Measurements from ENCODE around the gene LHX6.

The LHX6 gene

DNA sequence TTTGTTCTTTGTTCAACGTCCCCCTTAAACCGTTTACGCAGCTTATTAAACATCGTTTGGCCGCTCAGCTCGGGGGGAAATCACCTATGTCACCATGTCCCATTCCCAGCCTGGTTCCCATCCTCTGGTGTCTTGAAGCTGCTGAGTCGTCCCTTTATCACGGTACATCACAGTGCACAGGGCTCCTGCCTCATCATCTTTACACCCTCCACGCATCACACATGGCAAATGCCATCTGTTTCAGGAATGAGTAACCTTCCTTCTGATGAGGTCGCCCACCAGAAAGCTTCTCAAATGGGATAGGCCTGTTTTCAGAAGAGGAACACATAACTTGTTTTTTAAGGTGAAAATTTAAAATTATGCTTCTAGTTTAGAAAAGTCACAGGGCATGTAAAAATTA lies 7.9 kb upstream of the LHX6 start:
- in situ Hi-C loops (cut with MboI; ENCODE audit: low sequenced_read_pairs), result no loop called here

GRCh38 chr9:122234022-122234748 lies 5.4 kb upstream of the LHX6 start:
- in situ Hi-C loops (cut with MboI; ENCODE audit: low sequenced_read_pairs), result no loop called here

GRCh38 chr9:122232796-122233306 lies 4.1 kb upstream of the LHX6 start:
- in situ Hi-C loops (cut with MboI; ENCODE audit: low sequenced_read_pairs), result no loop called here

DNA sequence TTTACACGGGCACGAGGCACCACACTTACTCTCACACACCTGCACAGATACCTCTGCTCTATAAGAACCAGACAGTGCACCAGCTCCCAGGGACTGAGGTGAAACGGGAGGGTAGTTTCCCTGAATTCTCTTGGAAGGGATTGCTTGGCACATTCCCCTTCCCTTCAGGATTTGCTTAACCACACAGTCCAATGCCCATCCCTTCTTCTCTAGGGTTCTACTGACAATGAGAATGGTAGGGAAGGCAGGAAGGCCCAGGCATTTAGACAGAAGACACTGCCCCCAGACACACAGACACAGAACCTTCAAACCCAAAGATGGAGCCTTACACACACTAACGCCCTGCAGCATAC lies 704 bp upstream of the LHX6 start:
- in situ Hi-C loops (cut with MboI; ENCODE audit: low sequenced_read_pairs), result no loop called here

- in situ Hi-C loops (cut with MboI; ENCODE audit: low sequenced_read_pairs), result no loop called here
These were observed 578 bp downstream of the LHX6 start for GRCh38 chr9:122228191-122228567.

- in situ Hi-C loops (cut with MboI; ENCODE audit: low sequenced_read_pairs), result no loop called here
These were observed 1.2 kb downstream of the LHX6 start for GRCh38 chr9:122227575-122227900.

GRCh38 chr9:122226758-122227574 lies 1.8 kb downstream of the LHX6 start:
- in situ Hi-C loops (cut with MboI; ENCODE audit: low sequenced_read_pairs), result no loop called here

- in situ Hi-C loops (cut with MboI; ENCODE audit: low sequenced_read_pairs), result no loop called here
These were observed 2.5 kb downstream of the LHX6 start for GRCh38 chr9:122226142-122226757.

GRCh38 chr9:122225312-122226141 lies 3.2 kb downstream of the LHX6 start:
- in situ Hi-C loops (cut with MboI; ENCODE audit: low sequenced_read_pairs), result no loop called here

- in situ Hi-C loops (cut with MboI; ENCODE audit: low sequenced_read_pairs), result no loop called here
These were observed 5.3 kb downstream of the LHX6 start for GRCh38 chr9:122223435-122223834.

DNA sequence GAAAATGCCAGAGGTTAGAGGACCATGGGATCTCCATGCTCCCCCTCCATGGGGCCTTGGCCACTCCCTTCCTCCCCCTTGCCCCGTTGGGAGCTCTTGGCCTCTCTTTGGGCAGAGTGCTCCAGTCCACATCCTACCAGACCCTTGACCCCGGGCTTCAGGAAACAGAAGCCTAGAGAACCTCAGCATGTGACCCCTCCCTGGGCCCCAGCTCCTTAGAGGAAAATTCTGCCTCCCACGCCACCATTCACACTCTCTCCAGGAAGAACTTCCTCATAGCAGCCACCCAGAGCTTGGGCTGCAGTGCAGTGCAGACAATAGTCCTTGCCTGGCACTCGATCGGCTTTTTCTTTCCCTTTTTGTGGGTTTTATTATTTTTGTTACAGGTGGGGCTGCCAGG lies 6.0 kb downstream of the LHX6 start:
- in situ Hi-C loops (cut with MboI; ENCODE audit: low sequenced_read_pairs), result no loop called here

- in situ Hi-C loops (cut with MboI; ENCODE audit: low sequenced_read_pairs), result no loop called here
These were observed 7.5 kb downstream of the LHX6 start for GRCh38 chr9:122221183-122221811.

DNA sequence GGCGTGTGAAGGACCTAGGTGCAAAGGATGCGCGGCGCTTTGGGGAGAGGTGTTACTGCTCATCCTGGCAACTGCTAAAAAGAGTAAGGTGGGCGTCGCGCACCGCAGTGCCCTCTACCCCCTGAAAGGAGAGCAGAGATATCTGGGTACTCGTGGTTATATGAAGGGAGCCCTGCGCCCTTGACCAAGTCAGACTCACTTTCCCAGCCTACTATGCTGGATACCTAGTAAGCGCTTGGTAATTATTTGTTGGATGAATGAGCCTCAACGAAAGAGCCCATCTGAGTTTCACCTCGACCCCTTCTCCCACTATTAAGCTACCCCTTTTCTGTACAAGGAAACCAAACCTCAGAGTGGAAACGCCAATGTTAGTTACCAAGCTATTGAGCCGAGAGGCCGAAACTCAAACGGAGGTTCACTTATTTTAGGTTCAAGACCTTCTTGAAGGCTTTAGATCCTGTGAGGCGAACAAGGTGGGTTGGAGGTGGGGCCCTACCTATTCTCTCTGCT lies 8.0 kb downstream of the LHX6 start:
- in situ Hi-C loops (cut with MboI; ENCODE audit: low sequenced_read_pairs), result no loop called here

DNA sequence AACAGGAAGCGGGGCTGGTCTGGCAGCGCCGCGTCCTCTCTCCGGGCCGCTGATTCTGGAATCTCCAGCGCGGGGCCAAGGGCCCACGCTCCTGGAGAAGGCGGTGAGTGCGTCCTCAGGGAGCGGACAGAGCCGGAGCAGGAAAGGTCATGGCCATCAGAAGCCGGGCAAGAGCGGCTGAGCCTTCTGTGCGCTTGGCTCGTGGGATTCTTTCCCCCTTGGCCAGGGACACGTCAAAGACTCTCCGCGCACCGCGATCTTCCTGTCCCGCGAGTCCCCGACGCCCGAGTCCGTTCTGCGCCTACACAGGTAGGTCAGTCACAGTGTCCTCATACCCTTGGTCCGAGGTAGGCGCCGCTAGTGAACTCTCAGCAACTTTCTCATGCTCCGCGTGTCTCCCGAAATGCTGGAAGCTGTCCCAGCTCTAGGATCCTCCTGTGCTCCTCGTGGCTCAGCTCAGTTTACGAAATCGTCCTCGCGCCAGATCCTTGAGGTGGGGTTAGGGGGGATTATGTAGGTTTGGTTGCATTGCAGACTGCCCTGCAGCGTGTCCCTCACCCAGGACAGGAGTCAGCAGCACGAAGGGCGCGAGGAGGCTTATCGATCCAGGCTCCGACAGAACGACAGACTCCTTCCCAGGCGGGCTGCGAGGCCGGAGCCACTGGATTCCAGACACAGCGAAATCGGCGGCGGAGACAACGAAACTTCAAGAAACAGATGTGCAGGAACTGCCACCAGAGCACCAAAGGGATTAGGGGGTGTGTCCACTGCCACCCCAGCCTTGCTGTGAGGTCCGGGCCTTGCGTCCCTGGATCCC lies 8.7 kb downstream of the LHX6 start:
- in situ Hi-C loops (cut with MboI; ENCODE audit: low sequenced_read_pairs), result no loop called here

GRCh38 chr9:122218935-122219855 lies 9.6 kb downstream of the LHX6 start:
- in situ Hi-C loops (cut with MboI; ENCODE audit: low sequenced_read_pairs), result no loop called here

DNA sequence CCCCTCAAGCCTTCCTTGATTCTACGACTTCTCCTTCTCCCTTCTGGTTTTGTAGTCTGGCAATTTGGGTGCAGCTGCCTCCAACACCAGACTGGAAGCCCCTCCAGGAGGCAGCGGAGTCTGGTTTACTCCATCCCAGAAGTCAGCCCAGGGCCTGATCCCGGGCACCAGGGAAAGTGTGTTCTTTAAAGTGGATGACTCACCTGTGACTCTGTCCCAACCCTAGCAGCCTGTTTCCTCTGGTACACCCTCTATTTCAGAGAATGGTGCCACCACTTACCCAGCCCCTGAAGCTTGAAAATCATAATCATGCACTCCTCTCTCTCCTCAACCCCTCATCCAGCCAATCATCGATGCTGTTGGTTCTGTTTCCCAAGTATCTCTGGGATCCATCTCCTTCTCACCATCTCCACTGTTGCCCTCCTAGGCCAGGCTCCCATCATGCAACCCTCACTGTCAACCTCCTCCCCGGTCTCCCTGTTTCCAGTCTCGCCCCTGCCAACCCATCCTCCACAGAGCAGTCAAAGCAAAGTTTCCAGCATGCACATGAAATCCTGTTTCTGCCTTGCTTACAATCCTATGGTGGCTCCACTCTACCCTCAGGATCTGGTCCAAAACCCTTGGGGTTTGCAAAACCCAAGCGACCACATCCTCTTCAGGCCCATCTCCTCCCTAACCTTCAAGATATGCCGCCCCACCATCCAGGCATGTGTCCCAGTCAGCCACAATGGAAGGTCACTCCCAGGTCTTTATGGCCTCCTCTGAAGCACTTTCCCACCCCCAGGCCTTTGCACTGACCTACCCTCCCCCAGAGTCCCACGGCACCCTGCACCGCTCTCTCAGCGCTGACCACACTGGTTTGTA lies 10.5 kb downstream of the LHX6 start:
- in situ Hi-C loops (cut with MboI; ENCODE audit: low sequenced_read_pairs), result no loop called here

DNA sequence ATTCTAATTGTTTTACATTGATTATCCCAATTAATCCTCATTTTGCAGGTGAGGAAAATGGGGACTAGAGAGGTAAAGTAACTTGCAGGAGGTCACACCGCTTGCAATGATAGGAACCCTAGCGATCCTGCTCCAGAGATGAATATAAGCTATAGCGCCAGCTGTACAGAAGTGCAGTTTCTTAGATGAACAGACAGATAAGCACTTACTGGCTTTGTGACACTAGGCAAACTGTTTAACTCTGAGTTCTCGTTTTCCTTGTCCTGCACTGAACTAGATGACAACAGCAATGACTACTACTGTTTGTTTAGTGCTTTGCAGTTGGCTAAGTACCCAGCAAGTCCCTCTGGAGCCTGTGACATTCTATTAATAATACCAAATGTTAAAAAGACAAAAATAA lies 11.1 kb downstream of the LHX6 start:
- in situ Hi-C loops (cut with MboI; ENCODE audit: low sequenced_read_pairs), result no loop called here
